ENCODE data around the gene RRP1.
"Not testable (repeated sequence)": the region's sequence is repeated elsewhere in the genome, so short reads cannot be mapped to it uniquely, and the experiment has no call there.

DNA sequence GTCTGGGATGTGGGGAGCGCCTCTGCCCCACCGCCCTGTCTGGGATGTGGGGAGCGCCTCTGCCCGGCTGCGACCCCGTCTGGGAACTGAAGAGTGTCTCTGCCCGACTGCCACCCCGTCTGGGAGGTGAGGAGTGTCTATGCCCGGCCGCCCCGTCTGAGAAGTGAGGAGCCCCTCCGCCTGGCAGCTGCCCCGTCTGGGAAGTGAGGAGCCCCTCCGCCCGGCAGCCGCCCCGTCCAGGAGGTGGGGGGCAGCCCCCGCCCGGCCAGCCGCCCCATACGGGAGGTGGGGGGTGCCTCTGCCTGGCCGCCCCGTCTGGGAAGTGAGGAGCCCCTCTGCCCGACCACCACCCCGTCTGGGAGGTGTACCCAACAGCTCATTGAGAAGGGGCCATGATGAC lies 32.8 kb downstream of the RRP1 start:
- TF ChIP-seq, protein P1, sequence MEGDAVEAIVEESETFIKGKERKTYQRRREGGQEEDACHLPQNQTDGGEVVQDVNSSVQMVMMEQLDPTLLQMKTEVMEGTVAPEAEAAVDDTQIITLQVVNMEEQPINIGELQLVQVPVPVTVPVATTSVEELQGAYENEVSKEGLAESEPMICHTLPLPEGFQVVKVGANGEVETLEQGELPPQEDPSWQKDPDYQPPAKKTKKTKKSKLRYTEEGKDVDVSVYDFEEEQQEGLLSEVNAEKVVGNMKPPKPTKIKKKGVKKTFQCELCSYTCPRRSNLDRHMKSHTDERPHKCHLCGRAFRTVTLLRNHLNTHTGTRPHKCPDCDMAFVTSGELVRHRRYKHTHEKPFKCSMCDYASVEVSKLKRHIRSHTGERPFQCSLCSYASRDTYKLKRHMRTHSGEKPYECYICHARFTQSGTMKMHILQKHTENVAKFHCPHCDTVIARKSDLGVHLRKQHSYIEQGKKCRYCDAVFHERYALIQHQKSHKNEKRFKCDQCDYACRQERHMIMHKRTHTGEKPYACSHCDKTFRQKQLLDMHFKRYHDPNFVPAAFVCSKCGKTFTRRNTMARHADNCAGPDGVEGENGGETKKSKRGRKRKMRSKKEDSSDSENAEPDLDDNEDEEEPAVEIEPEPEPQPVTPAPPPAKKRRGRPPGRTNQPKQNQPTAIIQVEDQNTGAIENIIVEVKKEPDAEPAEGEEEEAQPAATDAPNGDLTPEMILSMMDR (conservative IDR thresholded peaks at IDR 0.05; ENCODE audit: low read depth, low read length): not testable (repeated sequence)
- not testable (repeated sequence) for TF ChIP-seq EZH2 (IDR thresholded peaks at IDR 0.05; ENCODE audit: low read length, unreplicated experiment); EZH2phosphoT487 (IDR thresholded peaks at IDR 0.05; ENCODE audit: borderline replicate concordance, low read length)
